Keratinocyte (primary cell): ENCODE measurements around the gene MAD1L1.

ENCODE experiments used
- EZH2 ChIP-seq: IDR thresholded peaks from one replicate; pipeline ENCODE4 v1.6.1; 2012; ENCODE audit warnings: inconsistent platforms, mild to moderate bottlenecking, low read length, moderate library complexity
- TF ChIP-seq, protein P1 (sequence below), 3 experiments: IDR thresholded peaks in 1 of 3; conservative IDR thresholded peaks in 1 of 3; optimal IDR thresholded peaks in 1 of 3; 2 replicates in 2 of 3; 3 replicates in 1 of 3; pipeline versions ENCODE3 to v1.5.1; 2011; ENCODE audit warnings: low read length in 3 of 3, mild to moderate bottlenecking in 3 of 3, moderate library complexity in 2 of 3, control low read depth in 1 of 3, inconsistent platforms in 1 of 3; ENCODE audit not compliant: insufficient read depth in 2 of 3; ENCODE audit errors: extremely low read depth in 1 of 3

- TF ChIP-seq, protein P1, sequence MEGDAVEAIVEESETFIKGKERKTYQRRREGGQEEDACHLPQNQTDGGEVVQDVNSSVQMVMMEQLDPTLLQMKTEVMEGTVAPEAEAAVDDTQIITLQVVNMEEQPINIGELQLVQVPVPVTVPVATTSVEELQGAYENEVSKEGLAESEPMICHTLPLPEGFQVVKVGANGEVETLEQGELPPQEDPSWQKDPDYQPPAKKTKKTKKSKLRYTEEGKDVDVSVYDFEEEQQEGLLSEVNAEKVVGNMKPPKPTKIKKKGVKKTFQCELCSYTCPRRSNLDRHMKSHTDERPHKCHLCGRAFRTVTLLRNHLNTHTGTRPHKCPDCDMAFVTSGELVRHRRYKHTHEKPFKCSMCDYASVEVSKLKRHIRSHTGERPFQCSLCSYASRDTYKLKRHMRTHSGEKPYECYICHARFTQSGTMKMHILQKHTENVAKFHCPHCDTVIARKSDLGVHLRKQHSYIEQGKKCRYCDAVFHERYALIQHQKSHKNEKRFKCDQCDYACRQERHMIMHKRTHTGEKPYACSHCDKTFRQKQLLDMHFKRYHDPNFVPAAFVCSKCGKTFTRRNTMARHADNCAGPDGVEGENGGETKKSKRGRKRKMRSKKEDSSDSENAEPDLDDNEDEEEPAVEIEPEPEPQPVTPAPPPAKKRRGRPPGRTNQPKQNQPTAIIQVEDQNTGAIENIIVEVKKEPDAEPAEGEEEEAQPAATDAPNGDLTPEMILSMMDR (optimal IDR thresholded peaks at IDR 0.05 in 1 of 3, IDR thresholded peaks at IDR 0.05 in 1 of 3, conservative IDR thresholded peaks at IDR 0.05 in 1 of 3; ENCODE audit: extremely low read depth in 1 of 3, insufficient read depth in 2 of 3, low read length in 3 of 3): no peak
- TF ChIP-seq EZH2: no peak
These were observed 49.5 kb upstream of the MAD1L1 start for GRCh38 chr7:2282185-2282751.
